SH-SY5Y (cell line): ENCODE data around the gene MDGA2.

Source experiments
- GATA2 ChIP-seq: IDR thresholded peaks from 2 replicates; pipeline ENCODE4 v1.6.1; 2011; ENCODE audit warnings: mild to moderate bottlenecking, low read depth, low read length
- GATA3 ChIP-seq: IDR thresholded peaks from 2 replicates; pipeline ENCODE4 v1.6.1; 2011; ENCODE audit warnings: low read depth, mild to moderate bottlenecking, low read length, moderate library complexity

- TF ChIP-seq GATA2 (no peak), GATA3 (no peak)
Measured at GRCh38 chr14:47507861-47508260, 167.5 kb downstream of the MDGA2 start.
